ENCODE results near the gene XPNPEP1.

The XPNPEP1 gene

DNA sequence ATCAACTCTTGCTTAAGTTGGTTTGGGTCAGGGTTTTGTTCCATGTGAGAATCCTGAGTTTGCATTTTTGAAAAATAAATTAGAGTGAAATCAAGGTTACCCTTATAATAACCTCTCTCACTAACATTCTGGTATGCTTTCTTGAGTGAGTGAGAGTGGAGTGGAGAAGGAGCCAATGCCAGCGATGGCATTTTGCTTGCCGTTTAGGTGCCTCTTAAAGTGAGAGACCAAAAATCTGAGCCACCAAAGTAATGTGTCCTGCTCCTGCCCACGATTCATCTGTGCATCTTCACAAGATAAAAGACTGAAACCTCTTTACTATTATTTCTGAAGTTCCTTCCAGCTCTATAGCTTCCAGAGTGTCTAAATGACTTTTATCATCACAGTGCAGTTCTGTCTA, 23.4 kb upstream of the XPNPEP1 start:
- Histone ChIP-seq H2BK12ac (ENCODE audit: low read length) (no peak overlapping the region), H3K9ac (ENCODE audit: low read depth, low read length, poor library complexity) (no peak overlapping the region), H2AK5ac (ENCODE audit: low read depth, low read length) (no peak overlapping the region), H2AFZ (ENCODE audit: low read length) (no peak overlapping the region), H3K4me3 (ENCODE audit: low read length in 2 of 2) (no peak overlapping the region), H3K18ac (ENCODE audit: low read length) (no peak overlapping the region), H2BK5ac (ENCODE audit: low read length) (no peak overlapping the region), H2BK120ac (ENCODE audit: low read depth, low read length) (no peak overlapping the region), H3K4ac (ENCODE audit: low read length) (no peak overlapping the region), H4K91ac (ENCODE audit: low read depth, low read length, poor library complexity) (no peak overlapping the region), H2BK15ac (ENCODE audit: low read length) (no peak overlapping the region), H3K9me3 (replicated peaks in 1 of 2; ENCODE audit: control insufficient read depth in 2 of 2, insufficient read depth in 1 of 2, low read depth in 1 of 2, low read length in 2 of 2) (no peaks in the 10 kb centered on the region), H3K27ac (replicated peaks; ENCODE audit: low read length) (no peak overlapping the region), H3K4me2 (ENCODE audit: insufficient read depth, low read length, poor library complexity, severe bottlenecking) (no peak overlapping the region), H3K14ac (ENCODE audit: low read length) (no peak overlapping the region), H3K4me1 (ENCODE audit: control insufficient read depth in 2 of 2, insufficient read depth in 1 of 2, low read depth in 1 of 2, low read length in 2 of 2) (peaks cover 0 to under 1% of the 10 kb centered on the region in 2 donors), H3K36me3 (replicated peaks in 1 of 2; ENCODE audit: control insufficient read depth in 2 of 2, insufficient read depth in 2 of 2, low read length in 2 of 2) (no peaks in the 10 kb centered on the region), H4K8ac (ENCODE audit: low read depth, low read length) (no peak overlapping the region), H3K79me1 (ENCODE audit: low read depth, low read length) (no peaks in the 10 kb centered on the region), H3K23ac (ENCODE audit: low read depth, low read length, poor library complexity) (no peak overlapping the region), H3K27me3 (ENCODE audit: control insufficient read depth in 3 of 3, insufficient read depth in 3 of 3, low read depth in 1 of 3, low read length in 3 of 3) (no peaks in the 10 kb centered on the region)
- DNase-seq (ENCODE audit: low spot score) = no peak
- no CpG with 5 or more reads among the region's 3 CpGs for WGBS, 2 donors (ENCODE audit: extremely low coverage in 2 of 2, insufficient read length in 2 of 2, insufficient replicate concordance in 1 of 2)

DNA sequence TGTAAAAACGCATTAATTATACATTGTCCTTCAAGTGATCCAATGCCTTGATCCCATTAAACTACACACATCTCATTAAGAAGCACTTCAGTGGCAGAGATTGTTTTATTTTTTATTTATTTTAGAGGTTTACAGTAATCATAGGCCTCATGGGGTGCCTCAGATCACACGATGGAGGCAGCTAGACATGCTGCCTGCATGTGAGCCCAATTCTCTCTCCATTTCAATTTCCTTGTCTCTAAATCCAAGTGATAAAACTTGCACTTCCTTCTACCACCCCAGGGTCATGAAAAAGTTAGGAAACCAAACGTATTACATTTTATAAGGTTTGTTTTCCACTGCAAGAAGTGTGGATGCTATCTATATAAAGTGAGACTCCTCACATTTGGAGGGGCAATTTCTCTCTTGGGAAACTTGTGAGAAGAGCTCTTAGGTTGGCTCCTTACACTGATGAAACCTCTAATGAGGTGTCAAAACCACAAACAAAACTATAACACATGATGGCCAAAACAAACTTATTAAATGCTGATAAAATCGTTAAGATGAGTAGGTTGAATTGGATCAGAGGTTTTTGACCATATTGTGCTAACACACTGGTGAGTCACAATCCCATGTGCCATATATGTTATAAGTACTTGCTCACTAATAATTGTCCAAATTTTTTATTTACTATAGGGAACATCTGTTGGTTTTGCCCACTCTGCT, 22.3 kb upstream of the XPNPEP1 start:
- no peak for DNase-seq (ENCODE audit: low spot score)
- Histone ChIP-seq H3K4me2 (ENCODE audit: insufficient read depth, low read length, poor library complexity, severe bottlenecking) (no peak overlapping the region), H4K91ac (ENCODE audit: low read depth, low read length, poor library complexity) (no peak overlapping the region), H3K18ac (ENCODE audit: low read length) (no peak overlapping the region), H3K4me3 (ENCODE audit: low read length in 2 of 2) (no peak overlapping the region), H3K9me3 (replicated peaks in 1 of 2; ENCODE audit: control insufficient read depth in 2 of 2, insufficient read depth in 1 of 2, low read depth in 1 of 2, low read length in 2 of 2) (no peaks in the 10 kb centered on the region), H2BK120ac (ENCODE audit: low read depth, low read length) (no peak overlapping the region), H4K8ac (ENCODE audit: low read depth, low read length) (no peak overlapping the region), H3K4me1 (ENCODE audit: control insufficient read depth in 2 of 2, insufficient read depth in 1 of 2, low read depth in 1 of 2, low read length in 2 of 2) (peaks cover 3 to 6% of the 10 kb centered on the region in 2 donors), H3K4ac (ENCODE audit: low read length) (no peak overlapping the region), H3K36me3 (replicated peaks in 1 of 2; ENCODE audit: control insufficient read depth in 2 of 2, insufficient read depth in 2 of 2, low read length in 2 of 2) (no peaks in the 10 kb centered on the region), H3K79me1 (ENCODE audit: low read depth, low read length) (no peaks in the 10 kb centered on the region), H3K14ac (ENCODE audit: low read length) (no peak overlapping the region), H3K27ac (replicated peaks; ENCODE audit: low read length) (no peak overlapping the region), H3K27me3 (ENCODE audit: control insufficient read depth in 3 of 3, insufficient read depth in 3 of 3, low read depth in 1 of 3, low read length in 3 of 3) (no peaks in the 10 kb centered on the region), H2AFZ (ENCODE audit: low read length) (no peak overlapping the region), H3K23ac (ENCODE audit: low read depth, low read length, poor library complexity) (no peak overlapping the region), H3K9ac (ENCODE audit: low read depth, low read length, poor library complexity) (no peak overlapping the region), H2BK15ac (ENCODE audit: low read length) (no peak overlapping the region), H2BK5ac (ENCODE audit: low read length) (no peak overlapping the region), H2BK12ac (ENCODE audit: low read length) (no peak overlapping the region), H2AK5ac (ENCODE audit: low read depth, low read length) (no peak overlapping the region)
- no CpG with 5 or more reads among the region's 4 CpGs for WGBS, 2 donors (ENCODE audit: extremely low coverage in 2 of 2, insufficient read length in 2 of 2, insufficient replicate concordance in 1 of 2)

DNA sequence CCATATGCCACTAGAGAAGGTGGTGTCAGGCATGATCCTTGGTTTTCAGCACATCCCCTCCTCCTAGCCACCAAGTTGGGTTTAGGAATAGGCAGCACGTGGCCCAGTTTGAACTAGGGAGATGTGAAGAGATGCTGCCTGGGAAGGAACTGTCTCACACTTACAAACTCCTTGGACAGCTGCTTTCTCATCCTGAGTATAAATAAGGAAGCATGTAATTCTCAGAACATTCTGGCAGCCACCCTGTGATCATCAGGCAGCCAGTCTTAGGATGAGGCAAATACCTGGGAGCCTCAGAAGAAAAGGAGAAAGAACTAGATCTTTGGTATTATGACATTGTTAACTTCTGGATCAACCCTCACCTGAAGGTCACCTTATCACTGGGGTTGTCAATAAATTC, 21.3 kb upstream of the XPNPEP1 start:
- peaks cover 3 to 6% of the 10 kb centered on the region in 2 donors for H3K4me1 ChIP-seq (ENCODE audit: control insufficient read depth in 2 of 2, insufficient read depth in 1 of 2, low read depth in 1 of 2, low read length in 2 of 2)
- whole genome bisulfite sequencing, 2 donors (ENCODE audit: extremely low coverage in 2 of 2, insufficient read length in 2 of 2, insufficient replicate concordance in 1 of 2) = no CpG with 5 or more reads among the region's 1 CpG

DNA sequence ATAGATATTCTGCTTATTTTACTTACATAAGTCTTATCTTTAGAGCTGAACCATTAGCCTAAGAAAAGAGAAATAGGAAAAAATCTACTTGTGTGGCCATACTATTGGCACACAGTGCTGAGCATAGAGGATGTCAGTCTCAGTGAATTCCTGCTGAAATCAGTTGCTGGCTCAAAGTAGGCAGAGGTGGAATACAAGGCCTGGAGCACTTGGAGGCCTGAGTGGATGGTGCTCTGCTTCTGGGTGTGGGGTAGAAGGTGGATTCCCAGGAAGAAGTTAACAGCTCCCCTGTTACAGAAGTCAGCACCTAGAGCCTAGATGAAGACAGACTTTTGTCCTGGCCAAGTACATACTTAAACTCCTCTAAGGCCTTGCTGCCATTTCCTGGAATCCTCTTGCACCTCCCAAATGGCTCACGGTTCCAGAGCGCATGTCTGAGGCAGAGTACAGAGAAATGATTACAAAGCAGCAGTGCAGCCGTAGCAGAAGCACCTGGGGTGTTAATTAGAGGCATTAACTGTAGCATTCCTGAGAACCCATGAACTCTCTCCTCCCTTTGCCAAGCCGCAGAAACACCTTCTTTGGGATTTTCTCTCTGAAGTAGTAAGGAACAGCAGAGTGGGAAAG, 18.0 kb upstream of the XPNPEP1 start:
- no peaks in the 10 kb centered on the region for H3K36me3 ChIP-seq (replicated peaks in 1 of 2; ENCODE audit: control insufficient read depth in 2 of 2, insufficient read depth in 2 of 2, low read length in 2 of 2)
- no CpG with 5 or more reads among the region's 4 CpGs for WGBS, 2 donors (ENCODE audit: extremely low coverage in 2 of 2, insufficient read length in 2 of 2, insufficient replicate concordance in 1 of 2)
- H3K27me3 ChIP-seq (ENCODE audit: control insufficient read depth in 3 of 3, insufficient read depth in 3 of 3, low read depth in 1 of 3, low read length in 3 of 3) = no peaks in the 10 kb centered on the region
- no peak overlapping the region for H3K4me3 ChIP-seq (ENCODE audit: low read length in 2 of 2)
- H4K91ac ChIP-seq (ENCODE audit: low read depth, low read length, poor library complexity) = no peak overlapping the region
- H4K8ac ChIP-seq (ENCODE audit: low read depth, low read length) = no peak overlapping the region
- peak overlapping the region; percentile 45 for H2BK15ac ChIP-seq (ENCODE audit: low read length)
- H3K18ac ChIP-seq (ENCODE audit: low read length) = peak overlapping the region; percentile 63
- no peak for DNase-seq (ENCODE audit: low spot score)
- no peak overlapping the region for H2BK120ac ChIP-seq (ENCODE audit: low read depth, low read length)
- peak overlapping the region; percentile 53 for H2AFZ ChIP-seq (ENCODE audit: low read length)
- no peaks in the 10 kb centered on the region for H3K79me1 ChIP-seq (ENCODE audit: low read depth, low read length)
- H3K9me3 ChIP-seq (replicated peaks in 1 of 2; ENCODE audit: control insufficient read depth in 2 of 2, insufficient read depth in 1 of 2, low read depth in 1 of 2, low read length in 2 of 2) = no peaks in the 10 kb centered on the region
- no peak overlapping the region for H3K4me2 ChIP-seq (ENCODE audit: insufficient read depth, low read length, poor library complexity, severe bottlenecking)
- H3K14ac ChIP-seq (ENCODE audit: low read length) = no peak overlapping the region
- H2BK12ac ChIP-seq (ENCODE audit: low read length) = no peak overlapping the region
- H3K4ac ChIP-seq (ENCODE audit: low read length) = no peak overlapping the region
- no peak overlapping the region for H3K23ac ChIP-seq (ENCODE audit: low read depth, low read length, poor library complexity)
- H2BK5ac ChIP-seq (ENCODE audit: low read length) = no peak overlapping the region
- H2AK5ac ChIP-seq (ENCODE audit: low read depth, low read length) = peak overlapping the region; percentile 10
- no peak overlapping the region for H3K27ac ChIP-seq (replicated peaks; ENCODE audit: low read length)
- H3K9ac ChIP-seq (ENCODE audit: low read depth, low read length, poor library complexity) = no peak overlapping the region
- H3K4me1 ChIP-seq (ENCODE audit: control insufficient read depth in 2 of 2, insufficient read depth in 1 of 2, low read depth in 1 of 2, low read length in 2 of 2) = peaks cover 3 to 6% of the 10 kb centered on the region in 2 donors

More for the DNA sequence above, 21.3 kb upstream of the XPNPEP1 start:
- no peak overlapping the region for H2BK120ac ChIP-seq (ENCODE audit: low read depth, low read length)
- no peak overlapping the region for H2BK5ac ChIP-seq (ENCODE audit: low read length)
- H3K27ac ChIP-seq (replicated peaks; ENCODE audit: low read length) = no peak overlapping the region
- no peak overlapping the region for H2BK15ac ChIP-seq (ENCODE audit: low read length)
- no peak overlapping the region for H2AFZ ChIP-seq (ENCODE audit: low read length)
- H4K8ac ChIP-seq (ENCODE audit: low read depth, low read length) = no peak overlapping the region
- no peak overlapping the region for H3K9ac ChIP-seq (ENCODE audit: low read depth, low read length, poor library complexity)
- H3K23ac ChIP-seq (ENCODE audit: low read depth, low read length, poor library complexity) = no peak overlapping the region
- H3K9me3 ChIP-seq (replicated peaks in 1 of 2; ENCODE audit: control insufficient read depth in 2 of 2, insufficient read depth in 1 of 2, low read depth in 1 of 2, low read length in 2 of 2) = no peaks in the 10 kb centered on the region
- no peak for DNase-seq (ENCODE audit: low spot score)
- H4K91ac ChIP-seq (ENCODE audit: low read depth, low read length, poor library complexity) = no peak overlapping the region
- H3K36me3 ChIP-seq (replicated peaks in 1 of 2; ENCODE audit: control insufficient read depth in 2 of 2, insufficient read depth in 2 of 2, low read length in 2 of 2) = no peaks in the 10 kb centered on the region
- peak overlapping the region; percentile 5 for H3K18ac ChIP-seq (ENCODE audit: low read length)
- H3K4me2 ChIP-seq (ENCODE audit: insufficient read depth, low read length, poor library complexity, severe bottlenecking) = no peak overlapping the region
- H3K14ac ChIP-seq (ENCODE audit: low read length) = no peak overlapping the region
- no peak overlapping the region for H2BK12ac ChIP-seq (ENCODE audit: low read length)
- no peak overlapping the region for H3K4ac ChIP-seq (ENCODE audit: low read length)
- no peak overlapping the region for H3K4me3 ChIP-seq (ENCODE audit: low read length in 2 of 2)
- H3K79me1 ChIP-seq (ENCODE audit: low read depth, low read length) = no peaks in the 10 kb centered on the region
- no peaks in the 10 kb centered on the region for H3K27me3 ChIP-seq (ENCODE audit: control insufficient read depth in 3 of 3, insufficient read depth in 3 of 3, low read depth in 1 of 3, low read length in 3 of 3)
- no peak overlapping the region for H2AK5ac ChIP-seq (ENCODE audit: low read depth, low read length)
